ENCODE results near the gene MOV10L1.

Gene MOV10L1

DNA sequence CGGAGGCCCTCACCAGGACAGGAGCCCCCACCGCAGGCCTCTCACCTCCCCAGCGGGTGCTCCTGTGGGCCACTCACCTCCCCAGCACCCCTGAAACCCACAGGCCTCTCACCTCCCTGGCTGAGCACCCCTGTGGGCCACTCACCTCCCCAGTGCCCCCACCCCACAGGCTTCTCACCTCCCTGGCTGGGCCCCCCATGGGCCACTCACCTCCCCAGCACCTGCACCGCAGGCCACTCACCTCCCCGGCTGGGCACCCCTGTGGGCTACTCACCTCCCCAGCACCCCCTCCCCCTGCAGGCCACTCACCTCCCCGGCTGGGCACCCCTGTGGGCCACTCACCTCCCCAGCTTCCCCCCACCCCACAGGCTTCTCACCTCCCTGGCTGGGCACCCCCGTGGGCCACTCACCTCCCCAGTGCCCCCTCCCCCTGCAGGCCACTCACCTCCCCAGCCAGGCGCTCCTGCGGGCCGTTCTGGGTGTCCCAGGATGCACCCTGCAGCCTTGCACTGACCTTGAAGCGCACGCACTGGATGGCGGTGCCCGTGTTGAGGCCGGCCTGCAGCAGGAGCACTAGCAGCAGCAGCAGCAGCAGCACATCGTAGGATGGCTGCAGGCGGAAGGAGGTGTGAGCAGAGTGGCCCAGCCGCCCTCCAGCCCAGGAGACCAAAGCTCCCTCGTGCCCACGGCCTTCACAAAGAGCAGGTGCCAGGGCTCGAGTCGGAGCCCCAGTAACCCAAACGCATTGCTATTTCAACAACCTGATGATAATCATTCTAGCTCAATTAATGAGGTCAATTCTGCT lies 26.0 kb upstream of the MOV10L1 start:
- TF ChIP-seq, protein P1, sequence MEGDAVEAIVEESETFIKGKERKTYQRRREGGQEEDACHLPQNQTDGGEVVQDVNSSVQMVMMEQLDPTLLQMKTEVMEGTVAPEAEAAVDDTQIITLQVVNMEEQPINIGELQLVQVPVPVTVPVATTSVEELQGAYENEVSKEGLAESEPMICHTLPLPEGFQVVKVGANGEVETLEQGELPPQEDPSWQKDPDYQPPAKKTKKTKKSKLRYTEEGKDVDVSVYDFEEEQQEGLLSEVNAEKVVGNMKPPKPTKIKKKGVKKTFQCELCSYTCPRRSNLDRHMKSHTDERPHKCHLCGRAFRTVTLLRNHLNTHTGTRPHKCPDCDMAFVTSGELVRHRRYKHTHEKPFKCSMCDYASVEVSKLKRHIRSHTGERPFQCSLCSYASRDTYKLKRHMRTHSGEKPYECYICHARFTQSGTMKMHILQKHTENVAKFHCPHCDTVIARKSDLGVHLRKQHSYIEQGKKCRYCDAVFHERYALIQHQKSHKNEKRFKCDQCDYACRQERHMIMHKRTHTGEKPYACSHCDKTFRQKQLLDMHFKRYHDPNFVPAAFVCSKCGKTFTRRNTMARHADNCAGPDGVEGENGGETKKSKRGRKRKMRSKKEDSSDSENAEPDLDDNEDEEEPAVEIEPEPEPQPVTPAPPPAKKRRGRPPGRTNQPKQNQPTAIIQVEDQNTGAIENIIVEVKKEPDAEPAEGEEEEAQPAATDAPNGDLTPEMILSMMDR (IDR thresholded peaks at IDR 0.05; ENCODE audit: low read depth, low read length): no peak
- TF ChIP-seq MYC (IDR thresholded peaks at IDR 0.05; ENCODE audit: low read depth, low read length): no peak
- DNase-seq (ENCODE audit: low read depth): no peak
- no peak overlapping the region for H3K4me3 ChIP-seq (ENCODE audit: low read depth, low read length)

DNA sequence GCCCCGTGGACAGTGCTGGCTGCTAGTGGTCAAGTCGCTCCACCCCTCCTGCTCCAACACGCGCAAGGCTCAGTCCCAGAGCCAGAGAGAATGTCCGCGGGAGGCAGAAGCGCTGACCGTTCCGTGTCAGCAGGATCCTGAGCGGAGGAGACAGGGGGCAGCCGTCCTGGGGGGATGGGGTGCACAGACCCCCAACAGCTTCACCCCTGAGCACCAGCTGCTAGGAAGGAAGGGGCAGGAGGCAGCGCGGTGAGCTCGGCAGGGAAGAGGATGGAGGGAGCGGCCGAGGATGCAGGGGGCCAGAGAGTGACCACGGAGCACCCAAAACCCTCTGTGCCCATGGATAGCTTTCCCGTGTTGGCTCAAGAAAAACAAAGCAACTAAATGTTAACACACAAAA lies 25.4 kb upstream of the MOV10L1 start:
- H3K4me3 ChIP-seq (ENCODE audit: low read depth, low read length): no peak overlapping the region
- TF ChIP-seq, protein P2, sequence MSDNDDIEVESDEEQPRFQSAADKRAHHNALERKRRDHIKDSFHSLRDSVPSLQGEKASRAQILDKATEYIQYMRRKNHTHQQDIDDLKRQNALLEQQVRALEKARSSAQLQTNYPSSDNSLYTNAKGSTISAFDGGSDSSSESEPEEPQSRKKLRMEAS (IDR thresholded peaks at IDR 0.05; ENCODE audit: low read depth, low read length): no peak
- TF ChIP-seq POLR2A (IDR thresholded peaks at IDR 0.05; ENCODE audit: extremely low read depth, insufficient read length): no peak
- TF ChIP-seq MYC (IDR thresholded peaks at IDR 0.05; ENCODE audit: low read depth, low read length): no peak
- TF ChIP-seq, protein P1 (IDR thresholded peaks at IDR 0.05; ENCODE audit: low read depth, low read length): no peak
- DNase-seq (ENCODE audit: low read depth): no peak

DNA sequence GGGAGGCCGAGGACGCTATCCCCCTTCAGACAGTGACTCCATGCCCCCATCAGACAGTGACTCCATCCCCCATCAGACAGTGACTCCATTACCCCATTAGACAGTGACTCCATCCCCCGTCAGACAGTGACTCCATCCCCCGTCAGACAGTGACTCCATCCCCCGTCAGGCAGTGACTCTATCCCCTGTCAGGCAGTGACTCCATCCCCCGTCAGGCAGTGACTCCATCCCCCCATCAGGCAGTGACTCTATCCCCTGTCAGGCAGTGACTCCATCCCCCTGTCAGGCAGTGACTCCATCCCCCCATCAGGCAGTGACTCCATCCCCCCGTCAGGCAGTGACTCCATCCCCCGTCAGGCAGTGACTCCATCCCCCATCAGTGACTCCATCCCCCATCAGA lies 22.6 kb upstream of the MOV10L1 start:
- no peak overlapping the region for H3K4me3 ChIP-seq (ENCODE audit: low read depth, low read length)
- TF ChIP-seq POLR2A (IDR thresholded peaks at IDR 0.05; ENCODE audit: extremely low read depth, insufficient read length): no peak
- TF ChIP-seq, protein P1 (IDR thresholded peaks at IDR 0.05; ENCODE audit: low read depth, low read length): no peak
- TF ChIP-seq, protein P2 (IDR thresholded peaks at IDR 0.05; ENCODE audit: low read depth, low read length): no peak
- no peak for TF ChIP-seq MYC (IDR thresholded peaks at IDR 0.05; ENCODE audit: low read depth, low read length)
- no peak for DNase-seq (ENCODE audit: low read depth)

DNA sequence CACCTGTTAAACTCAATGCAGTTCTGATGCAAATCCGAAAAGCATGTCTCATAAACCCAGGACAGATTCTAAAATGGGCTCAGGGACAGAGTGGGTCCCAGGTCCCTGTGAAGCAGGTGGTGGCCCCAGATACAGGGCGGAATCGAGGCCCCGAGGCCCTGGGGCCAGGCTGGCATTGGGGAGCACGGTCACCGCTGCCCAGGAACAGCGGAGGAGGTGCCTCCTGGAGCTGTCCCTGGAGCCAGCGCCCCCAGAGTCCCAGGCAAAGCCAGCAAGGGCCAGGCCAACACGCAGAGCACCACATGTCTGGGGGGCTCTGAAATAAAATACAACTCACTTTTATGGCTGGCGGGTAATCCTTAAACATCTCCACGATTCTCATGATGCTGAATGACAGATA lies 21.7 kb upstream of the MOV10L1 start:
- H3K4me3 ChIP-seq (ENCODE audit: low read depth, low read length): no peak overlapping the region
- TF ChIP-seq, protein P2 (IDR thresholded peaks at IDR 0.05; ENCODE audit: low read depth, low read length): no peak
- TF ChIP-seq, protein P1 (IDR thresholded peaks at IDR 0.05; ENCODE audit: low read depth, low read length): no peak
- no peak for TF ChIP-seq POLR2A (IDR thresholded peaks at IDR 0.05; ENCODE audit: extremely low read depth, insufficient read length)
- TF ChIP-seq MYC (IDR thresholded peaks at IDR 0.05; ENCODE audit: low read depth, low read length): no peak
- no peak for DNase-seq (ENCODE audit: low read depth)

DNA sequence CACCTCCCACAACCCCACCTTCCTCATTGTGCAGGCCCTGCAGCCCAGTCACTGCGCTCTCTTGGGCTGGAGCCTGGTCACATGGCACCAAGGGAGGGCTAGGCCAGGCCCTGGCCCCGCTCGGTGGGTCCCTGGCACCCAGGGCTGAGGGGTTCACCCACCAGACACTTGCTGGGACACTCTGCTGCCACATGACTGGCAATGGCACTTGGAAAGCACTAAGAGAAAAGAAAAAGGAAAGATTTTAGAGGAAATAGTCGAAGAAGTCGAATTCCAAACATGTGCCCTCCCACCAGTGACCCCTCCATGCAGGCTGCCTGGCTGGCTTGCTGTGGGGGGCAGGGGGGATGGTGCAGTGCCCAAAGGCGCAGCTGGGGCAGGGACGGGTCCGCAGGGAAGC lies 19.4 kb upstream of the MOV10L1 start:
- H3K4me3 ChIP-seq (ENCODE audit: low read depth, low read length): no peak overlapping the region
- no peak for DNase-seq (ENCODE audit: low read depth)
- TF ChIP-seq POLR2A (IDR thresholded peaks at IDR 0.05; ENCODE audit: extremely low read depth, insufficient read length) (no peak), MYC (IDR thresholded peaks at IDR 0.05; ENCODE audit: low read depth, low read length) (no peak)
- TF ChIP-seq, protein P2 (IDR thresholded peaks at IDR 0.05; ENCODE audit: low read depth, low read length): no peak
- TF ChIP-seq, protein P1 (IDR thresholded peaks at IDR 0.05; ENCODE audit: low read depth, low read length): no peak
